Mucosa of descending colon (tissue), 3 donors: ENCODE measurements around the gene ARHGAP42. TPM values are rescaled to one million over a fixed set of nuclear protein-coding genes. Genes with fewer than 3 reads are reported as not detected.

Experiments
- ATAC-seq: fragments of 200-7000 bp; cut with Tn5 transposase; one replicate; pipeline ENCODE4 v1.9.1; 2020; ENCODE audit warnings: mild to moderate bottlenecking, moderate library complexity
- DNase-seq, 3 donors: peaks; one replicate each; pipeline ENCODE4 v3.0.0-alpha.2; 2020
- H3K36me3 ChIP-seq: fragments of 200-600 bp; one replicate; pipeline ENCODE4 v1.8.0; 2021; ENCODE audit warnings: low read depth, mild to moderate bottlenecking
- H3K4me1 ChIP-seq: fragments of 200-600 bp; one replicate; pipeline ENCODE4 v1.8.0; 2021; ENCODE audit warnings: low read depth, mild to moderate bottlenecking
- H3K4me3 ChIP-seq: fragments of 200-600 bp; one replicate; pipeline ENCODE4 v1.8.0; 2021; ENCODE audit warnings: mild to moderate bottlenecking
- H3K9me3 ChIP-seq: fragments of 200-600 bp; one replicate; pipeline ENCODE4 v1.8.0; 2021; ENCODE audit warnings: mild to moderate bottlenecking
- intact Hi-C, 2 donors: fragments of 100-400 bp; cut with DNase I in 1 of 2; cut with micrococcal nuclease in 1 of 2; formaldehyde crosslinking; loops; one replicate each; pipeline versions ENCODE4 v1.11.0 to v1.11.1; 2022; cut with DNase I, micrococcal nuclease
- total RNA-seq, 3 donors: library from RNA; stranded (reverse); fragmentation: NEBNext Ultra II Directional in 2 of 3; extraction: Animal tissue kit (Norgen Biotek cat#: 25700) in 2 of 3; gene quantifications; one replicate each; pipeline versions ENCODE4 v1.2.1 to v1.2.4, GENCODE V29; 2021 to 2023
- TF ChIP-seq, protein P1 (sequence below): fragments of 200-600 bp; IDR thresholded peaks from one replicate; pipeline ENCODE4 v1.8.0; 2022; ENCODE audit warnings: antibody characterized with exemption, mild to moderate bottlenecking
- donor health status: DM: no; HTN: no; CAD: no; lungs with moderate emphysema.
- donor health status: DM: no; HTN: no; CAD: no.
- donor health status: DM: no; HTN: yes; CAD: no.

ARHGAP42 gene
- total RNA-seq, 3 donors from 2014 or later, result 17.6 to 38.9 (median 18.8) TPM

DNA sequence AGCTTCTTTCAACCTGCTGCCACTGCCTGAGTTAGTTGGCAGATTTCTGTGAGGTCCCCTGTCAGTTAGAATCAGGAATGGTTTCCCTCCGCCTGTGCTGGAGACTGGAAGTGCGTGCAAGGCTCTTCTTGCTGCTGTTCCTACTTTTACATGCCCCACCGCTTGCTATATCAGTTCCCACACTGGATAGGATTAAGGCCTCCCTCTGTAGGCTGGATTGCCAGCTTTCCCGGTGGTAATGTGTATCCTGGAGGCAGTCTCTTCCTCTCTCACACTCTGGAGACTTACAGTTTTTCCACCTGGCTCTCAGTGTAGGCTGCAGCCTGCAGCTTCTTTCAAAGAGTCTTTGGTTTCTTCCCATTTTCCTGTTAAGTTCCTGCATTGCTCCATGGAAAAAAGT lies 66.5 kb downstream of the ARHGAP42 start:
- TF ChIP-seq, protein P1, sequence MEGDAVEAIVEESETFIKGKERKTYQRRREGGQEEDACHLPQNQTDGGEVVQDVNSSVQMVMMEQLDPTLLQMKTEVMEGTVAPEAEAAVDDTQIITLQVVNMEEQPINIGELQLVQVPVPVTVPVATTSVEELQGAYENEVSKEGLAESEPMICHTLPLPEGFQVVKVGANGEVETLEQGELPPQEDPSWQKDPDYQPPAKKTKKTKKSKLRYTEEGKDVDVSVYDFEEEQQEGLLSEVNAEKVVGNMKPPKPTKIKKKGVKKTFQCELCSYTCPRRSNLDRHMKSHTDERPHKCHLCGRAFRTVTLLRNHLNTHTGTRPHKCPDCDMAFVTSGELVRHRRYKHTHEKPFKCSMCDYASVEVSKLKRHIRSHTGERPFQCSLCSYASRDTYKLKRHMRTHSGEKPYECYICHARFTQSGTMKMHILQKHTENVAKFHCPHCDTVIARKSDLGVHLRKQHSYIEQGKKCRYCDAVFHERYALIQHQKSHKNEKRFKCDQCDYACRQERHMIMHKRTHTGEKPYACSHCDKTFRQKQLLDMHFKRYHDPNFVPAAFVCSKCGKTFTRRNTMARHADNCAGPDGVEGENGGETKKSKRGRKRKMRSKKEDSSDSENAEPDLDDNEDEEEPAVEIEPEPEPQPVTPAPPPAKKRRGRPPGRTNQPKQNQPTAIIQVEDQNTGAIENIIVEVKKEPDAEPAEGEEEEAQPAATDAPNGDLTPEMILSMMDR, result no peak
- Histone ChIP-seq H3K4me3 (no peak overlapping the region), H3K9me3 (peaks cover 15% of the 10 kb centered on the region), H3K36me3 (no peaks in the 10 kb centered on the region), H3K4me1 (no peaks in the 10 kb centered on the region)
- DNase-seq, result no peak
- intact Hi-C loops, result no loop called here
- peak; percentile 20 for ATAC-seq

- DNase-seq (no peak), ATAC-seq (no peak)
- no peaks in the 10 kb centered on the region for H3K36me3 ChIP-seq
- peaks cover 19% of the 10 kb centered on the region for H3K4me1 ChIP-seq
- no peaks in the 10 kb centered on the region for H3K9me3 ChIP-seq
- TF ChIP-seq, protein P1, result no peak
- H3K4me3 ChIP-seq, result no peak overlapping the region
- intact Hi-C loops, result no loop called here
Observed at GRCh38 chr11:100756559-100756958, 69.5 kb downstream of the ARHGAP42 start.

- ATAC-seq (no peak), DNase-seq (no peak)
- H3K4me3 ChIP-seq, result no peak overlapping the region
- intact Hi-C loops, result no loop called here
- H3K4me1 ChIP-seq, result peaks cover 21% of the 10 kb centered on the region
- no peaks in the 10 kb centered on the region for H3K9me3 ChIP-seq
- TF ChIP-seq, protein P1, result no peak
- no peaks in the 10 kb centered on the region for H3K36me3 ChIP-seq
Observed at GRCh38 chr11:100757646-100758045, 70.6 kb downstream of the ARHGAP42 start.

DNA sequence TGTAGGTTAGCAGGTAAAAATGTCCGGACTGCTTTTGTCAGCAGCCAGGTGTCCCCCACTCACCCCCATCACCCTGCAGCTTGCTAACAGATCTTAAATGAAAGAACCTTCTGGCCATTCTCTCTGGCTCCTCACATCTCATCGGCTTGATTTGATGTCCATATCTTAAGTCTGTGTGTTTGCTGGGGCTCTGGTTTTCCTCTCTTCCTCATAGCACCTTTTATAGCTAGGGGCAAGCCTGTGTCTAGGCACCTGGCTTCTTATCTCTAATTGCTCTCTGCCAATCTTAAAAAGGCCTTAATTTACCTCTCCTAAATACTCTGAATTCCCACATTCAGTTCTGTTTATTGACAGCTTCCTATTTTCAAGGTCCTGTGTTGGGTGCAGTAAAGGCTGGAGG lies 72.0 kb downstream of the ARHGAP42 start:
- TF ChIP-seq, protein P1, result no peak
- H3K4me1 ChIP-seq, result peaks cover 22% of the 10 kb centered on the region
- intact Hi-C loops, result no loop called here
- H3K36me3 ChIP-seq, result no peaks in the 10 kb centered on the region
- no peak overlapping the region for H3K4me3 ChIP-seq
- no peaks in the 10 kb centered on the region for H3K9me3 ChIP-seq
- peak in 1 of 3 donors; percentile 35 for DNase-seq
- peak; percentile 68 for ATAC-seq

DNA sequence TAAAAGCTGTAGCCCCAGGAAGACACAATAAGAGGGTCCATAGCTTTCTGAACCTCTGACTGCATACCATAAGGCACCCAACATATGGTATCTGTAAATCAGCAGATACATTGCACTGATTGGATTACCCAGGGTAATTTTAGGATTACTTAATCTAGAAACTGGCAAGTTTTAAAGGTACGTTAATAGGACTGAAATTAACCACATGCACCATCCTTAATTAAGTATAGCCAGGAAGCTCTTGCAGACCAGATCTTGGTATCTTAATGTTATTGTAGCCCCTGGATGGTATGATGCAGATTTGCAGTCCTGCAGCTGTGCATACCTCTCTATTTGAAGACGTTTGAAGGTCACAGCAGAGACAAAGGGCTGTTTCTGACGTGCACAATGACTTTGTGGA lies 72.8 kb downstream of the ARHGAP42 start:
- intact Hi-C loops, result no loop called here
- Histone ChIP-seq H3K4me1 (peaks cover 22% of the 10 kb centered on the region), H3K9me3 (no peaks in the 10 kb centered on the region), H3K36me3 (no peaks in the 10 kb centered on the region), H3K4me3 (no peak overlapping the region)
- DNase-seq, result no peak
- ATAC-seq, result no peak
- TF ChIP-seq, protein P1, result no peak

DNA sequence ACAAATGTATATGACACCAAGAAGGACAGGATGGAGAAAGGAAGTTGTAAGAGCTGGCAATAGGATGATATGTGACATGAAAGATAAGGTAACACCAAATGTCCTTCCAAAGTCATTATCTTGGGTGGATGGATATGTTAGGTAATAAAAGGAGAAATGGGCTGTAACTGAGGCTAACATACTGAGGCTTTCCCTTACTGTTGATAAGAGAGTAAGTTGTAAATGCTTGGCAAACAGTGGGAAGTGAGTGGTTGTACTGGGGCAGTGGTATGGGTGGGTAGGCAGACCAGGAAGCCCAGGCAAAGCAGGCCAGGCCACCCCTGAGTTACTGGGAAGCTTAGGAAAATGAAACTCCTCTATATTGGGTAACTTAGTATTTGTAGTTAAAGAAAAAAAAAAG lies 73.7 kb downstream of the ARHGAP42 start:
- intact Hi-C loops, result no loop called here
- ATAC-seq, result peak; percentile 96

More for the DNA sequence above, 73.7 kb downstream of the ARHGAP42 start:
- H3K4me3 ChIP-seq, result no peak overlapping the region
- no peaks in the 10 kb centered on the region for H3K36me3 ChIP-seq
- H3K9me3 ChIP-seq, result no peaks in the 10 kb centered on the region
- H3K4me1 ChIP-seq, result peaks cover 22% of the 10 kb centered on the region
- TF ChIP-seq, protein P1, result no peak
- peak in 2 of 3 donors; percentile 47 to 60 for DNase-seq
